KOPT-K1 (cell line): Measurements from ENCODE around the gene SH3PXD2B.
"Not testable (repeated sequence)": the region's sequence is repeated elsewhere in the genome, so short reads cannot be mapped to it uniquely, and the experiment has no call there.

ENCODE experiments used
- H3K27ac ChIP-seq: fragments of 200-600 bp; sonication (generic); 2 replicates; pipeline ENCODE4 v1.5.1; 2016; ENCODE audit warnings: antibody characterized with exemption, mild to moderate bottlenecking, low read depth, low read length; ENCODE audit not compliant: poor library complexity, severe bottlenecking
- H3K36me3 ChIP-seq: fragments of 200-600 bp; sonication (generic); 2 replicates; pipeline ENCODE4 v1.5.1; 2017; ENCODE audit warnings: antibody characterized with exemption, mild to moderate bottlenecking, low read length, moderate library complexity; ENCODE audit not compliant: insufficient read depth
- H3K9me3 ChIP-seq: fragments of 200-600 bp; sonication (generic); 2 replicates; pipeline ENCODE4 v1.5.1; 2017; ENCODE audit warnings: antibody characterized with exemption, low read length, mild to moderate bottlenecking; ENCODE audit not compliant: insufficient read depth, poor library complexity, severe bottlenecking

SH3PXD2B gene

DNA sequence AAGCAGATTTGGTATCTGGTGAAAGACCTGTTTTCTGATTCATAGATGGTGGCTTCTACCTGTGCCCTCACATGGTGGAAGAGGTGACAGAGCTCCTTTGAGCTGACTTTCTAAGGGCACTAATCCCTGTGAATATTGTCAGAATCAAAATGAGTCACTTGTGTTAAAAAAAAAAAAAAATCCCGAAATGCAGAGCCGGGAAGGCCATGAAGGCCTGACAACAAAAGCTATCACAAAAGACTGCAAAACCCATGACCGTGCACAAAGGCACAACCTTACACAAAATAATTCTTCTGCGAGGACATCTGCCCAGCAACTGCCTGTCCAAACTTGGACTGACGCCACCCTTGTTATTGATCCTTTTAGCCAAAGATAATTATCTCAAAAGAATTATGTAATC lies 151.2 kb downstream of the SH3PXD2B start:
- no peaks in the 10 kb centered on the region for H3K36me3 ChIP-seq
- H3K9me3 ChIP-seq: peaks cover 14% of the 10 kb centered on the region
- no peak overlapping the region for H3K27ac ChIP-seq

DNA sequence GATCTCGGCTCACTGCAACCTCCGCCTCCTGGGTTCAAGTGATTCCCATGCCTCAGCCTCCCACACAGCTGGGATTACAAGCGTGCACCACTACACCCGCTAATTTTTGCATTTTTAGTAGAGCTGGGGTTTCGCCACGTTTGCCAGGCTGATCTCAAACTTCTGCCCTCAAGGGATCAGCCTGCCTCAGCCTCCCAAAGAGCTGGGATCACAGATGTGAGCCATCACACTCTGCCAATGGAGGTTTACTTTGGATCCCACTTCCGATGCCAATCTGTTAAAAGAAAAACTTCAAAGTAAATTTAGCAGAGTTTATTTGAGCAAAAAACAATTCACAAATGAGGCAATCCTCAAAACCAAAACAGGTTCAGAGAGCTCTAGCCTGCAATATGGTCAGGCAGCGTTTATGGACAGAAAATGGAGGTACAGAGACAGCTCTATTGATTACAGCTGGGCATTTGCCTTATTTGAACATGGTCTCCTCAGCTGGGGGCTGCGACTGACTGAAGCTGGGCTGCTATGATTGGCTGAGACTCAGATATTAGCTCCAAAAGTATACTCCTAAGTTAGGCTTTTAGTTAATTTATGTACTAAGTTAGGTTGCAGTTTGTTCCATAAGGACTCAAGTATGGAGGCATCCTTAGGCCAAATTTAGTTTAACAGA lies 152.1 kb downstream of the SH3PXD2B start:
- peaks cover 14% of the 10 kb centered on the region for H3K9me3 ChIP-seq
- no peaks in the 10 kb centered on the region for H3K36me3 ChIP-seq
- no peak overlapping the region for H3K27ac ChIP-seq

DNA sequence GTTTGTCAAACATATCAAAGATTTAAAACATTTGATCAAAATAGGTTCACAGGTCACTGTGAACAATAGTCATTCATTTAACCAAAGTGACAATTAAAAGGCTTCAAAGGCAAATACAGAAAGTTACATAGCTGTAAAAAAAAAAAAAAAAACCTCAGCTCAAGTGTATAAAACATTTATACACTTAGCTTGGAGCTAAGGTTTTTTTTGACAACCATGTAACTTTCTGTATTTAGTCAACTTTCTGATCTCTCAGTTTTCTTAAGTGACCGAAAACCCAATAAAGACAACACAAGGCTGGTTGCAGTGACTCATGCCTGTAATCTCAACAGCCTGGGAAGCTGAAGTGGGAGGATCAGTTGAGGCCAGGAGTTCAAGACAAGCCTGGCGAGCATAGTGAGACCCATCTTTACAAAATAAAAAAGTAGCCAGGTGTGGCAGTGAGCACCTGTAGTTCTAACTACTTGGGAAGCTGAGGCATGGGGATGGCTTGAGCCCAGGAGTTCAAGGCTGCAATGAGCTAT lies 154.3 kb downstream of the SH3PXD2B start:
- Histone ChIP-seq H3K27ac (no peak overlapping the region), H3K36me3 (no peaks in the 10 kb centered on the region), H3K9me3 (peaks cover 4% of the 10 kb centered on the region)

DNA sequence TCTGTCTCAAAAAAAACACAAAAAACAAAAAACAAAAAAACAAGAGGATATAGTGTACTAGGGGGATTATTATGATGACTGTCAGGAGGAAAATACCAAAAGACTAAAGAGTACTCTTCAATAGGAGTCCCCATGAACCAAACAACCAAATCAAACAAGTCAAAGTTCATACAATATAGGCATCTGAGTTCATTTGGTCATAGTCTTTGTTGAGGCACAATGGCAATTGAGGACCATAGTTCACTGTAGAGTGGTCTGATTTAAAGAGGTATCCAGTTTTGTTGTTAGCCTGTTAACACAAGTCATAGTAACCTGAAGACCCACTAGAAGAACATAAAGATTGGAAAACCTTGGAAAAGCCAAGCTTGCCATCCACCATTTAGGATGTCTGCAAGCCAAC lies 159.5 kb downstream of the SH3PXD2B start:
- no peak overlapping the region for H3K27ac ChIP-seq
- no peaks in the 10 kb centered on the region for H3K9me3 ChIP-seq
- no peaks in the 10 kb centered on the region for H3K36me3 ChIP-seq

DNA sequence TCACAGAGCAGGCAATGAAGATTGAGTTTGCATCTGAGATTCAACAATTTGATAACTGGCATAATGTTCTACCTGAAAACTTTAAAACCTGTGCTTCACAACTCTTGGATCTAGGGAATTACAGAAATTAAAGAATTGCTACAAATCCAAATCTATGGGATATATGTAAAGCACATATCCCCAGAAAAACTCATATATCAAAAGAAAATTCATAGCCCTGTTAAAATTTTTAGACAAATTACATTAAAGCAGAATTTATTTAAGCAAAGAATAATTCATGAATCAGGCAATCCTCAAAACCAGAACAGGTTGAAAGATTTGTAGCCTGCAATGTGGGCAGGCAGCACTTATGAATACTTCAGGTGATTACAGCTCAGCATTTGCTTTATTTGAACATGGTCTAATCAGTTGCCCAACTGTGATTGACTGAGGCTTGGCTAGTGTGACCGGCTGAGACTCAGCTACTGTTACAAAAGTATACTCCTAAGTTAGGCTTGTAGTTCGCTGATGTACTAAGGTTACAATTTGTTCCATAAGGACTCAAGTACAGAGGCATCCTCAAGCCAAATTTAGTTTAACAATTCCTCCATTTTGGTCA lies 160.5 kb downstream of the SH3PXD2B start:
- no peak overlapping the region for H3K27ac ChIP-seq
- no peaks in the 10 kb centered on the region for H3K36me3 ChIP-seq
- H3K9me3 ChIP-seq: no peaks in the 10 kb centered on the region

DNA sequence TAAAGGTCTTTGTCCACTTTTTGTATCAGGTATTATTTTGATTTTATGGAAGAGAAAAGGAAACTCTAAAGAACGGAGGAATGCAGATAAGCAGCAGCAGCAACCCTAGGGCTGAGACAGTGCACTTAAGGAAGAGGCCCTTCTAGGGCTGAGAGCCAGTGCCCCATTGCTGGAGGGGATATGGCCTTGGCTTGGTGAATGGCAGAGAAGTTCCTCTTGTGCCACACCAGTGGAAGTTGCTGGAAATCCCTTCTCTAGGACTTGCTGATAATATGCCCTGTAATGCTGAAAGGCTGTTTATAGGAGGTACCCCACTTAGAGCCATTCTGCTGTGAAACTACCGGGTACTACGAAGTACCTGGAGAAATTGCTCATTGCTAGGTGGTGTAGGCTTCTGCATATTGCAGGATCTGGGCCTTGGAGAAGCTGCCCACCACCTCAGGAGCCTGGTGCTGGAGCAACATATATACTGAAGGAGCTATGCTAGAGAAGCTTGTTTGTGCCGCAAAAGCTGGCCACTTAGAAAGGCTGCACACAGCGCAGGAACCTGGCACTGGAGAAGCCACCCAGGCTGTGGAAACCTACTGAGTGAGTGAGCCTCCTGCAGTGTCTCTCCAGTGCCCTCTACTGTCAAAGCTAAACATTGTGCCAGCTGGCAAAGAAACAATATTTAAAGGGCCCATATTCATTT lies 161.1 kb downstream of the SH3PXD2B start:
- Histone ChIP-seq H3K9me3 (no peaks in the 10 kb centered on the region), H3K36me3 (no peaks in the 10 kb centered on the region), H3K27ac (no peak overlapping the region)

DNA sequence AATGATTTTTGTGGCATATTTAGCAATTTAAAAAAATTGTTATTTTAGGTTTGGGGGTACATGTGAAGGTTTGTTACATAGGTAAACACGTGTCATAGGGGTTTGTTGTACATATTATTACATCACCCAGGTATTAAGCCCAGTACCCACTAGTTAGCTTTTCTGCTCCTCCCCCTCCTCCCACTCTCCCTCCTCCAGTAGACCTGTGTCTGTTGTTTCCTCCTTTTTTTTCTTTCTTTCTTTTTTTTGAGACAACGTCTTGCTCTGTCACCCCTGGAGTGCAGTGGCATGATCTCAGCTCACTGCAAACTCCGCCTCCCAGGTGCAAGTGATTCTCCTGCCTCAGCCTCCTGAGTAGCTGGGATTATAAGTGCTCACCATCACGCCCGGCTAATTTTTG lies 162.5 kb downstream of the SH3PXD2B start:
- H3K36me3 ChIP-seq, H3K9me3 ChIP-seq, H3K27ac ChIP-seq: not testable (repeated sequence)

DNA sequence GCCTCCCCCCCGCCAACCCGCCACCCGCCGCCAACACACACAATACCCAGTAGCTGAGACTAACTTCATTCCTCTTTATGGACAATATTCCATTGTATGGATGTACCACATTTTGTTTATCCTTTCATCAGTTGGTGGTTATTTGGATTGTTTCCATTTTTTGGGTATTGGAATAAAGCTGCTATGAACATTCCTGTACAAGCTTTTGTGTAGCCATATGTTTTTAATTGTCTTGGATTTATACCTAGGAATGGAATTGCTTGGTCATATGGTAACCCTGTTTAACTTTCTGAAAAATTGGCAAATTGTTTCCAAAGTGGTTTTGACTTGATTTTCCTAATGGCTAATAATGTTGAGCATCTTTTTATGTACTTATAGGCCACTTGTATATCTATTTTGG lies 165.9 kb downstream of the SH3PXD2B start:
- H3K36me3 ChIP-seq: no peaks in the 10 kb centered on the region

DNA sequence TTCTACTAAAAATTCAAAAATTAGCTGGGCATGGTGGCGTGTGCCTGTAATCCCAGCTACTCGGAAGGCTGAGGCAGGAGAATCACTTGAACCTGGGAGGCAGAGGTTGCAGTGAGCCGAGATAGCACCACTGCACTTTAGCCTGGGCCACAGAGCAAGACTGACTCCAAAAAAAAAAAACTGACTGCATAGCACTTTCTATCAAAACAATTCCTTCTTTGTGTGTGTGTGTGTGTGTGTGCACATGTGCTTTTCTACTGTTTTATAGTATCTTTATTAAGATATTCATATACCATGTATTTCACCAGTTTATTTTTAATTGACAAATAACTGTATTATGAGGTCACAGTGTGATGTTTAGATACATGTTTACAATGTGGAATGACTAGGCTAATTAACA lies 167.2 kb downstream of the SH3PXD2B start:
- H3K27ac ChIP-seq, H3K36me3 ChIP-seq, H3K9me3 ChIP-seq: not testable (repeated sequence)

More for the DNA sequence above, 165.9 kb downstream of the SH3PXD2B start:
- no peak overlapping the region for H3K27ac ChIP-seq
- no peaks in the 10 kb centered on the region for H3K9me3 ChIP-seq

DNA sequence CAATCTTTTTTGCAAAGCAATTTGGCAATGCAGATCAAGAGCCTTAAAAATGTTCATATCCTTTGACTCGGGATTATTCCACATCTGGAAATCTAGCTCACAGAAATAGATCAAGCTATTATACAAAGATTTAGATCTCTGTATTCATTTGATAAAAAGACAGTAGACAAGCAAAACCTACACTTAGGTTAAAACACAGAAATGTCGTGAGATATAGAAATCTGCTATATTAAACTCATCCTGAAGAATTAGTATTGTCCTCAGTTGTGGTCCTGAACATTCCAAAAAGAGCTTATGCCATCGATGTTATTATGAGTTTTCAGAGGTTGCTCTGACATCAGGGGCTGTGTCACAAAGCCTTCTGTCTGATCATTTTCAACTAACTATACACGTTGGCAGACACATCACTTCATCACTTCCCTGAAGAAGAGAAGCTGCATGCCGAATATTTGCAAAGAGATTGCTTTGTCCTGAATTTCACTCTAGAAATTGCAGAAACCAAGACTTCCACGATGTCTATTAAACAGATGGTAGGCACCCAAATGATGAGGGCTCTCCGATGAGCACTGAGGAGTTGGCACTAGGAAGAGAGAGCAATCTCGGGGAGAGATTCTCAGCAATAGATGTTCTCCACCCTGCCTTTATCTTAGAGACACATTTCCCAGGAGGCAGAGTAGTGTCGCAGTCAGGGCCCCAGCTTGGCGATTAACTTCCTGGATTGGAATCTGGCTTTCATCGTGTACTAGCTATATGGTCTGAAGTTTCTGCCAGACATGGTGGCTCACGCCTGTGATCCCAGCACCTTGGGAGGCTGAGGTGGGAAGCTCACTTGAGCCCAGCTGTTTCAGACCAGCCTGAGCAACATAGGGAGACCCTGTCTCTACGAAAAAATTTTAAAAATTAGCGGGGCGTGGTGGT lies 168.8 kb downstream of the SH3PXD2B start:
- Histone ChIP-seq H3K27ac (no peak overlapping the region), H3K36me3 (no peaks in the 10 kb centered on the region), H3K9me3 (no peaks in the 10 kb centered on the region)

DNA sequence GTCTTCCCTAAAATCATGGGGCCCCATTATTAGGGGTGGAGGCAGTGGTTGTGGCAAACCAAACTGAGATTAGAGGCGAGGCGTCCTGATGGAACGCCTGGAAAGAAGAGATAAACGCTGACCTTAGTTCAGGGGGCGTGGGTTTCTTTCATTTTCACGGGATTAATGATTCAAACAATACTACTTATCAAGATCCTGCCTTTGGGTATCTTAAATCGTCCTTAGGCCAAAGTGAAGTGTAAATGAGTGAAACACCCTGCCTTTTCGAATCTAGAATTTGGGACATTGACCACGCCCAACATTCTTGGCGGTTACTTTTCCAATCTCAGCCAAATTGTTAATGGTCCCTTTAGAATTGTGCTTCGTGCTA lies 169.7 kb downstream of the SH3PXD2B start:
- no peaks in the 10 kb centered on the region for H3K36me3 ChIP-seq
- H3K27ac ChIP-seq: peak overlapping the region; percentile 74
- H3K9me3 ChIP-seq: no peaks in the 10 kb centered on the region

DNA sequence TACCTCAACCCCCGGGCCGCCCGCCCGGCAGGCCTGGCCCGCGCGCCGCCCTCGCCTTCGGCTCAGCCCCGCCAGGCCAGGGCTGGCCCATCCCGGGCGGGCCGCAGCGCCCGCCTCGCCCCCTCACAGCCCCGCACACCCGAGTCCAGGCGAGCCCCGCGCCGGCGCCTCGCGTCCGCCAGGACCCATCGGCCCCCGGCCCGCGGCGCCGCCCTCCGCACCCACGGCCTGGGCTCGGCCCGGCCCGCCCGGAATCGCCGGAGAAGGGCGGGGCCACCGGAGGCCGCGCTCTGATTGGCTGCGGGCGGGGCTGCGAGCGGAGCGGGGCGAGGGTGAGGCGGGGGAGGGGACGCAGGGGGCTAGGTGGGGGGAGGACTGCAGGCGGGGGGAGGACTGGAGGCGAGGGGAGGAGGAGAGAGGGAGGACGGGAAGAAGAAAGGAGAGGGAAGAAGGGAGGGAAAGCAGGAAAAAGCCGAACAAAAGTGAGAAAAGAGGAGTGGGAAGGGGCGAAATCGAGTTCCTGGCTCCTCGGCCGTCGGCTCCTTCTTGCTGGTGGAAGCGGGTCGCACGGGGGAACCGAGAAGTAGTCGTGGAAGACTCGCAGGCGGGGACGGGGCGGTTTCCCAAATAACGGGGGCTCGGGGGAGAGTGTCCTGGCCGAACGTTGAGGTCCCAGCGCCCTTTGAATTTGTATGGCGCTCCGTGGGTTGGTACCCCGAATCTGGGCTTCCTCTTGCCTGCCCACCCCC lies 170.3 kb downstream of the SH3PXD2B start:
- H3K27ac ChIP-seq: peak overlapping the region; percentile 74
- no peaks in the 10 kb centered on the region for H3K36me3 ChIP-seq

DNA sequence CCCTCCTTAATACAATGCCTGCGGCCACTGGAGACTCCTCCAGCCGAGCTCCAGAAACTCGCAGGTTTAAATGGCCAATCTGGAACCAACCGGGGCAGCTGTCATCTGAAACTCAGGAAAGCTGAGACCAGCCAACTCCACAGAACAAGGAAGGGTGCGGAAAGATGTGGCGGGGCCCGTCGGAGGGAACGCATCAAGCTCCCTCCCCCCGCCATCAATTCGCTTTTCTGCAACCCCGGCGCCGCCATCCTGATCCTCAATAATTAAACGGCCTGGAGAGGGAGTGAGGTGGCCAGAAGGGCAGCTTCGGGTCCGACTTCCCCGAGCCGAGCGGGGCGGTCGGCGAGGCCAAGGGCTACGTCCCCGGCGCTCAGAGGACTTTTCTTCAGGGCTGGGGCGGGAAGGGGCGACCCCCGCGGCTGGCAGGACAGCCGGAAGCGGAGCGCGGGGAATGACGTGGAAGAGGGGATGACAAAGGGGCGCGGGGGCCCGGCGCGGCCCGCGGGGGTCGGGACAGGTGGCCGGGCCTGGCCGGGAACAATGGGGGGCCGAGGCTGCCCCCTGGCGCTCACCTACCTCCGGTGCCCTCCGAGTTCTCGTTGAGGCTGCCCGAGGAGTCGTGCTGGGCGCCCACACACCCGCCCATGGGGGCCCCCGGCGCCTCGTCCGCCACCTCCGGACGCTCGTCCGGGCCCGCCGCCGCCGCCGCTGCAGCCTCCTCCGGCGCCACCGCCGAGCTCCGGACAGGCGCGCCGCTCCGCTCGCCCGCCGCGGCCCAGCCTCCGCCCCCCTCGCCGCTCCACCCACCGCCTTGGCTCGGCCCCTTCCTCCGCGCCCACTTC lies 171.1 kb downstream of the SH3PXD2B start, which contains the start of gene UBTD2:
UBTD2 (minus strand) TSS at position 745 of the 842 bp plus-strand sequence; CDS start at position 646, 99 bp downstream.
- H3K36me3 ChIP-seq: peaks cover 2% of the 10 kb centered on the region; the same call in 1 of the 2 replicates
- peaks cover under 1% of the 10 kb centered on the region for H3K9me3 ChIP-seq
- peak within 1 kb of the TSS; percentile 74 for H3K27ac ChIP-seq

More for the DNA sequence above, 170.3 kb downstream of the SH3PXD2B start:
- no peaks in the 10 kb centered on the region for H3K9me3 ChIP-seq
